ENCODE results near the gene SH3PXD2A. TPM values are rescaled to one million over a fixed set of nuclear protein-coding genes. Genes with fewer than 3 reads are reported as not detected.
A peak's percentile ranks its signal among the peaks of the same experiment; 100 is the strongest.

Gene SH3PXD2A
- total RNA-seq, 2 donors from 2014 or later = 14.6 to 18.2 TPM

DNA sequence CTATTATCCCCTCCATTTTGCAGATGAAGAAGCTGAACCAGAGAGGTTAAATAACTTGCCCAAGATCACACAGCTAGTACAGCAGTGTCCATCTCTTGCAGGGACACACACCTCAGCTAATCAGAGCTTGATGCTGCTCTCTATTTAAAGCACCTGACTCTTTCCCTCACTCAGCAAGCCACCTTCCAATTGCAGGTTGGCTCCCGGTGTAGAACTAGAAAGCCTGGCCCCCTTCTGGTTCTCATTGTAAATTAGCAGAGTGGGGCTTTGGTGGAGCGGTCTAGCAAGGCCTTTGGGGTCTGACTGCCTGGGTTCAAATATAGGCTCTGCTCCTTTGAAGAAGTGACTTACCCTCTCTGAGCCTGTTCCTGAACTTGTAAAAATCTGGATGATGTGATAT lies 185.4 kb downstream of the SH3PXD2A start:
- Histone ChIP-seq H3K4me3 (no peak overlapping the region), H3K4me1 (peaks cover 0 to 57% of the 10 kb centered on the region in 2 donors), H3K27me3 (no peaks in the 10 kb centered on the region), H3K9me3 (no peaks in the 10 kb centered on the region), H3K27ac (no peak overlapping the region), H3K36me3 (no peaks in the 10 kb centered on the region)
- no peak for TF ChIP-seq CTCF (IDR thresholded peaks at IDR 0.05)
- DNase-seq (ENCODE audit: low spot score) = no peak

GRCh38 chr10:103669243-103669929 lies 186.0 kb downstream of the SH3PXD2A start:
- TF ChIP-seq CTCF (IDR thresholded peaks at IDR 0.05) = no peak
- Histone ChIP-seq H3K4me3 (no peak overlapping the region), H3K27me3 (no peaks in the 10 kb centered on the region), H3K36me3 (no peaks in the 10 kb centered on the region), H3K9me3 (no peaks in the 10 kb centered on the region), H3K4me1 (peaks cover 0 to 60% of the 10 kb centered on the region in 2 donors), H3K27ac (peak overlapping the region; percentile 62 to 74)
- no peak for DNase-seq (ENCODE audit: low spot score)

GRCh38 chr10:103668351-103669242 lies 186.8 kb downstream of the SH3PXD2A start:
- H3K9me3 ChIP-seq = no peaks in the 10 kb centered on the region
- TF ChIP-seq CTCF (IDR thresholded peaks at IDR 0.05) = no peak
- peak overlapping the region; percentile 13 to 24 for H3K4me3 ChIP-seq
- peaks cover 0 to 68% of the 10 kb centered on the region in 2 donors for H3K4me1 ChIP-seq
- peak; percentile 88 for DNase-seq (ENCODE audit: low spot score)
- H3K27ac ChIP-seq = peak overlapping the region; percentile 62 to 74
- no peaks in the 10 kb centered on the region for H3K27me3 ChIP-seq
- H3K36me3 ChIP-seq = no peaks in the 10 kb centered on the region

GRCh38 chr10:103667356-103667755 lies 188.0 kb downstream of the SH3PXD2A start:
- Histone ChIP-seq H3K36me3 (no peaks in the 10 kb centered on the region), H3K9me3 (no peaks in the 10 kb centered on the region), H3K4me1 (peaks cover 0 to 74% of the 10 kb centered on the region in 2 donors), H3K27me3 (no peaks in the 10 kb centered on the region), H3K27ac (peak overlapping the region; percentile 52 to 74), H3K4me3 (no peak overlapping the region)
- TF ChIP-seq CTCF (IDR thresholded peaks at IDR 0.05) = no peak
- DNase-seq (ENCODE audit: low spot score) = no peak

- Histone ChIP-seq H3K27me3 (no peaks in the 10 kb centered on the region), H3K36me3 (no peaks in the 10 kb centered on the region), H3K9me3 (no peaks in the 10 kb centered on the region), H3K4me3 (no peak overlapping the region), H3K27ac (peak overlapping the region; percentile 52 to 74), H3K4me1 (peaks cover 0 to 78% of the 10 kb centered on the region in 2 donors)
- no peak for DNase-seq (ENCODE audit: low spot score)
- TF ChIP-seq CTCF (IDR thresholded peaks at IDR 0.05) = no peak
Measured at GRCh38 chr10:103666762-103667150, 188.6 kb downstream of the SH3PXD2A start.

All from right atrium auricular region (tissue), 2 donors.